GF-D8 (cell line): ENCODE data around the gene FXYD6.
"Not testable (repeated sequence)": the region's sequence is repeated elsewhere in the genome, so short reads cannot be mapped to it uniquely, and the experiment has no call there.

Experiments used
- DNase-seq: peaks from one replicate; lab custom pipeline; 2025; lab: John Stamatoyannopoulos, UW

Gene FXYD6, protein sequence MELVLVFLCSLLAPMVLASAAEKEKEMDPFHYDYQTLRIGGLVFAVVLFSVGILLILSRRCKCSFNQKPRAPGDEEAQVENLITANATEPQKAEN

DNA sequence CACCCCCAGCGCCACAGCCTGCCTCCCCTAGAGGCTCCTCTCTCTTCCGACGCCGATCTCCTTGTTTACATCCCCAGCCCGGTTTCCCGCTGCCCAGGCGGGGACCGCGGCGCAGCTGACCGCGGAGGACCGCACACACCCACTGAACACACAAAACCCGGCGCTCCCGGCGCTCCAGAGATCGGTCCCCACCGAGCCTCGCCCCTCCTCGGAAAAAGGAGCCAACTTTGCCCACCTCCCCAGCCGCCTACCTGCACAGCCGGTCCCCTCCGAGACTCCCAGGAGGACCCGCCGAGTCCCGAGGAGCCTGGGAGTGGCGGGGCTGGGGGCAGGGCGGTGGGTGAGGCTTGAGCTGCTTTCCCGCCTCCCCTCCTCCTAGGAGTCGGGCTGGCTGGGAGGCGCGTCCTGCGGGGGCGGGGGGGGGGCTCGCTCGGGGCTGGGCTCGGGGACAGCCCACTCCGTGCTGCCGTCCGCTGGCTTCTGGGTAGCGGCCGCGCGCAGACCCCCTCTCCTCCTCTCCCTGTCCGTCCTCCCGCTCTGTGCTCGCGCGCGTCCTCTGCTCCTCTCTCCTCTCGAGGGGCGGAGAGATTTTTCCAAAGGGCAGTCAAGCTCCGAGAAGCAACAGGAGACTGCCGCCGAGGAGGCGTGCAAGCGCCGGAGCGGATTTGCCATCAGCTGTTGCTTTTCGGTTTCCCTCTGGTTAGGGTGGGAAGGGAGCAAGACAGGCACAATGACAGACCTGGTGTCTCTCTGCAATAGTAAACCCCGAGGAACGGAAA, at the start of gene FXYD6:
Gene FXYD6, minus strand, starts transcription at position 318 of the 779 bp plus-strand sequence. CDS start 33,882 bp downstream, outside the sequence.
- no peak for DNase-seq

DNA sequence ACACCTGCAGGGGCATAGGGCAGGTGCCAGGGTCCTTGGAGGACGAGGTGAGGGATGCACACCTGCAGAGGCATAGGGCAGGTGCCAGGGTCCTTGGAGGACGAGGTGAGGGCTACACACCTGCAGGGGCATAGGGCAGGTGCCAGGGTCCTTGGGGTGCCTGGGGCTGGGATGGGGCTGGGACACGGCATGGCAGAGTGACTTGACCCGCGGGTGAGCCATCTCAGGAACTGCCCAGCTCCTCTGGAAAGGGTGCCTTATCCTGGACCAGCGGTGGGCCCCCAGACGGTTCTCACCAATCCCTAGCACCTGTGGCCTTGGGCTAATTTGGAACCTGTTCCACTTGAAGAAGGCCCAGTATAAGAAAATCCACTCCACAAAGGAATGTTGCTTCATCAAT, 49.7 kb upstream of the FXYD6 start:
- not testable (repeated sequence) for DNase-seq

DNA sequence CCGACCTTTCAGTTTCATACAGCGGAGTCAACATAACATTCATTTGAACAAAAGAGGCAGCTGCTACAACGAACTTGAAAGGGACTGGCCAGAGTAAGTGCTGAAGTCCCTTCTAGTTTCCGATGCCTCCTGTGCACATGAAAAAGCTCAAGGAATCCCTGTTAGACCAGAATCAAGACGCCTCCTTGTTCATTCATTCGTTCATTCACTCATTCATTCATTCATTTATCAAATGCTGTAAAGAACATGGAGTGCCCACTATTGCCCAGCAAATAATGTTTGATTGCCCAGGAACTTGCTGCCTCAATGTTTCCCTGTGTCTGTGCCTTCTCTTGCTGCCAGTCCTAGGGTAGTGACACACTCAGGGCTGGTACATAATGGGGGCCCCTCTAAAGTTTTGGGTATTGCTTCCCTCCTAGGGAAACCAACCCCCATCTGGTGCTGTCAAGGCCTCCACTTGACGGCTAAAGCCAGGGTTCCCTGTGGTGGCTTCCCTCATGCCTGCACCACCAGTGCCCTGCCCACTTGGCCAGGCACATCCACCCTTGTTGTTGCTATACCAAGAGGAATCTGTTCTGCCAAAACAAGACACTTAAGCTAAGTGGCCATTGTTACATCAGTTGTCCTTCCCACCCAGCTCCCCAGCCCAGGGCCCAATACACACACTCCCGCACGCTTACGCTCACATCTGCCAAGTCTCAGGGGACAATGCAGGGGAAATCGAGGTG, 48.9 kb upstream of the FXYD6 start:
- no peak for DNase-seq

DNA sequence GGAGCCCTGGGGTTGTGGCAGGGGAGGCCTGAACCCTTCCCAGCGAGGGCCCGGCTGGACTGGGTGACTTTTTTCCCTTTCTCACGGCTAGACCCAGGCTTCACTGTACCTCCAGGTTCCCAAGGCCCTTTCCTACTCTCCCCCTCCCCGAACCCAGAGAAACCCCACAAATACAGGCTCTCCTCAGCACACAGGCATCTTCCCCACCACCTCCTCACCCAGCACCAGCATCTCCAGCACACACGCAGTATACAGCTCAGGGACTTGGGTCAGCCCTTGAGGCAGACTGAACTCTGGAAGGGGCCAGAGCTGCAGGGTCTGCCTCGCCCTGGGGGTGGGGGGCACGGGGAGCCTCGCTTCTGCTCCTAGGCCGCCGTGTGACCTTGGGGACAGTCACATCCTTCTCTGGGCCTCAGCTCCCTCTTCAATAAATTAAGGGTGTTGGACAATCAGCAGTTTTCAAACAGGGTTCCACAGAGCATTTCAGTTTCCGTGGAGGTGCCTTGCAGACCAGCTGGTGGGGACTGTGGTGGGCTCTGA, 48.2 kb upstream of the FXYD6 start:
- no peak for DNase-seq

DNA sequence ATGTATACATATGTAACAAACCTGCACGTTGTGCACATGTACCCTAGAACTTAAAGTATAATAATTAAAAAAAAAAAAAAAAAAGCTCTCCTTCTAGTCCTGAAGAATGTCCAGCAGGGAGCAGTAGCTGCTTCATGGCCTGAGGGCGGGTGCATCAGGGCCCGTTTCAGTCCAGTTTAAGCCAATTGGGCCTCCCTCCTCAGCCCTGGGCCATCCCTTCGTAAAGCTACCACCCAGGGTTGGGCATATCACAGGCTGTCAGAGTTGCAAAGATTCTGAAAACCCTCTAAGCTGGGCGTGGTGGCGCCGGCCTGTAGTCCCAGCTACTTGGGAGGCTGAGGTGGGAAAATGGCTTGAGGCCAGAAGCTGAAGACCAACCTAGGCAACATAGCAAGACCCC, 47.3 kb upstream of the FXYD6 start:
- no peak for DNase-seq

DNA sequence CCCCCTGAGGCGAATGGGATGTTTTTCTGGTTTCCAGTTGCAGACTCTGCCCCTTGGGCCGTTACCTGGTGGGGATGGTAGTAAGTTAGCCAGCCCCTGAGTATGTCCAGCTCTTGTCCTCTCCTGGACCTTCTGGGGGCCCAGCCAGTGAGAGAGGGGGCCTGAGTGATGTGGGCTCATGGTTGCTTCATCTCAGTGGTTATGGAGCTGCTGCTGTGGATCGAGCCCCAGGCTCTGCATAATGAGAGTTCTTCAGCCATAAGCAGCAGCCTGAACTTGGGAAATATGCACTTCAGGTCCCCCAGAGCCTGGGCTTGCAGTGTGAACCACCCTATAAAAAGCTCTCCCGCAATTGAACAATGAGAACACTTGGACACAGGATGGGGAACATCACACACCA, 46.8 kb upstream of the FXYD6 start:
- no peak for DNase-seq

DNA sequence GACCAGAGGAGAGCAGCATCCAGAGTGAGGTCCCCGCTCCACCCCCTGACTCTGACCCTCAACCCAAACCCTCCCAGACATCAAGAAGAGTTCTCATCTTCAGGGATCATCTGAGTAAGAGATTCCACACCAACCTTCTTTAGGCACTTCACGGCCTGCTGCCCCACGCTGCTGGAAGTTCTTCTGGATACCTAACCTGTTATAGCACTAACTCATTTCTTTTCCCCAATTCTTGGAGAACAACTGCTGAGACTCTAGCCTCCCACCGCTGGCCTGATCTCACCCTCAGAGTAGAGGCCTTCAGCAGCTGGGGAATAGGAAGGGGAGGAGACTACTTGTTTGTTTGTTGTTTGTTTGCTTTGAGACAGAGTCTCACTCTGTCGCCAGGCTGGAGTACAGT, 45.4 kb upstream of the FXYD6 start:
- DNase-seq, result no peak

DNA sequence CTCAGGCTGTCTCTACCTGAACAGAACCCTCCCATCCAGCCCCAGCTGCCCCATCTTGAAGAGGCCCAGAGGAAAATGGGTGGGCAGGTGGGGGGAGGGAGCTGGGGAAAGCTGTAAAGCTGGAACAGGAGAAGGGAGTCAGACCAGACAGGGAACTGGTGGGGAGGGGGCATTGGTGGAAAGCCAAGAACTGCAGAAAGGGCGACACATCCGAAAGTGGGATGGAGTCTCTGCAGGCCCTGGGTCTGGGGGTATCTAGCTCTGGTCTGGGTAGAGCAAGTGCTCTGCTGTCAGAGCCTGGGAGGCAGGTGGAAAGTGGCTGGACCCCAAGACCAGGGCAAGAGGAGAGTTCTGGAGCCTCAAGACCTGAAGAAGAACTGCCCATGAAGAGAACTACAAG, 45.0 kb upstream of the FXYD6 start:
- DNase-seq, result no peak

DNA sequence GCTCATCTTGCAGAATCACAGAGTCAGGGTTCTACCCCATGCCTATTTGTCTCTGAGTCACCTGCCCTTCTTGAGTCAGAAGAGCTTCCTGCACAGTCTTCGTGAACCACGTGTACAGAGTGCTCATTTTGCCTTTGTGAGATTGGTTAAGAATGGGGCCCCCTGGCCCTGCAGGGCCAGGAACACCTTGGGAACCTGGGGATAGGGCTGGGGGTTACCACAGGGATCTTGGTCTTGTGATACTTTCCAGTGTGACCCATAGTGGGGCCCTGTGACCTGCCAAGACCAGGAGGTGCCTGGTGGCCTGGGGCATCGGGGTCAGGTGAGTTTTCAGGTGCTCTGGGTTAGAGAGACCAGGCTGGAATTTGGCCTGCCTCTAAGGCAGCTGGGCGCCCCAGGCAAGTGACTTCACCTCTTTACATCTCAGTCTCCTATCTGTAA, 43.3 kb upstream of the FXYD6 start:
- no peak for DNase-seq

DNA sequence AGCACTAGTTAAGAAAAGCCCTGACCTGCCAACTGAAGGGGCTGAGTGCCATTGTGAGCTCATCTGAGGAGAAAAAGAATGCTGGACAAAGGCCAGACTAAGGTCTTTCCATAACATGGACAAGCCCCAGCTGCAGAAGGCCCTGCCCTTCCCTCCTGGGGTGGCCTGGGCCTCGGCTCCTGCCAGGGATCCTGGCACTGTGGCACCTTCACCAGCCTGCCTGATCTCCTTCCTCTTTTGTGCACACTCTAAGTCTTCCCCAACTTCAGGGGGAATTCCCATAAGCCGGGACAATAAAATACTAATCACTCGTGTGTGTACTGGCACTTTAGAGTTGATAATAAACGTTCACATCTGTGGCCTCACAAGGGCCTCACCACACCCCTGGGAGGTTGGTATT, 42.9 kb upstream of the FXYD6 start:
- DNase-seq, result no peak

DNA sequence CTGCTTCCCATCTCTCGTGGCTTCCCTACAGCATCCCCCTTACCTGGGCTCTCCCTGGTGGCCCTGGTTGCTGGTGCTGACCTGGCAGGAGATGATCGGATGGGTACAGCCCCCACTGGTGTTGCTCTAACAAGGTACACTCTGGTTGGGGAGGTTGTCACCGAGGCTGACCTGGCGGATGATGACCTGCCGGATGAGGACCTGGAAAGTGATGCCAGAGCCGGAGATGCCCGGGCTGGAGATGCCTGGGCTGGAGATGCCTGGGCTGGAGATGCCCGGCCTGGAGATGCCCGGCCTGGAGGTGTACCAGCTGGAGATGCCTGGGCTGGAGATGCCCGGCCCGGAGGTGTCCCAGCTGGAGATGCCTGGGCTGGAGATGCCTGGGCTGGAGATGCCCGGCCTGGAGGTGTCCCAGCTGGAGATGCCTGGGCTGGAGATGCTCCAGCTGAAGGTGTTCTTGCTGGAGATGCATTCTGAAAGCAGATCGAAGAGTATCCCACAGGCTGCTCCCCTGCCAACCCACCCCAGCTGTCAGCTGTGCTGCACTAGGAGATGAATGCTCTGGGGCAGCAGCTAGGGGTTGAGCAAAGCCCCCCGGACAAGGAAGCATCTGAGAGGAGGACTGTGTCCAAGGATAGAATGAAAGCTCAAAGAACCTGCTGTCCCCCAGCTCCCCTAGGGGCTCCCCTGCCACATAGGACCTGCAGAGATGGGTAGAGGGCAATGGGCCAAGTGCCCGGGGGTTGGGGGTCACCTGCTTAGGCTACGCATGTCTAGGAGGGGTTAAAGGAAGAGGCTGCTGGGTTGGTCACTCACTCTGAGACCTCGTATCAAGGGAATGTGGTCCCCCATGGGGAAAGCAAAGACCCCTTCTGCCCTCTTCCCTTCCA, 42.2 kb upstream of the FXYD6 start:
- no peak for DNase-seq

DNA sequence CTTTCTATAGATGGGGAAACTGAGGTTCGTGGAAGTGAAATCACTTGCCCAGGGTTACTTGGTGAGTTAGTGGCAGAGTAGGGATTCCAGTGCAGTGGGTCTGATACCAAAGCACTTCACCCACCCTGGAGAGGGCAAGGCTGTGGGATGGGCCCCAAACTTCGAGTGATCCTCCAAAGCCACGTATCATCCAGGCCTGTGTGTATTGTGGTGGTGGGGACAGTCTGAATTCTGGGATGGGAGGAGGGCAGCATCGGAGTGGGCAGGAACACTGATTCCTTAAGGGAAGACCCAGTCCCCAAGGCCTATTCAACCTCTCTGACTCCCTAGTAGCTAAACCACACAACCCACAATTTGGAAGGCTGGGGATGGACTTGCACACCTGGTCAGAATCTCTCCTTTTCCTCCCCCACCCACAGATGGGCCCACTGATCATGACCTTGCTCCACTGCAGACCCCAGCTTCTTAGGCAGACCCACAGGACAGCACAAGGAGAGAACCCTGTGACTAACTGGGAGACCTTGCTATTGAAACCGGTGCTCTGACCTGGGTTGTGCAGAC, 41.2 kb upstream of the FXYD6 start:
- DNase-seq, result no peak

DNA sequence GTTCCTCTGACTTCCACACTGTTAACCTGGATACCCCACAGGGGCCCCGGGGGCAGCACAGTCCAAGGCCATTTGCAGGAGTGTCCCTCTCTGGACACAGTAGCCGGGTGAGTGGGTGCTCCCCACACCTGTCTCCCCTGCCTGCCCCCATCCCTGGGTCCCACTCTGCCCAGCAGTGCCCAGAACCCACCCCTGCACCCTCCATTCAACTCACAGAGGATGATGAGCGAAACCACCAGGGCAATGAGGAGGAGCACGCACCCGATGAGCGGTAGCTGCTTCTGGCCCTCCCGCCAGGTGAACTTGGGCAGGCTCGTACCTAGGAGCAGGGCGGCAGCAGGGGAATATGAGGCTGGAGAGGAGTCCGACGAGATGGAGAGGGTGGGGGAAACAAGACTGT, 40.5 kb upstream of the FXYD6 start:
- DNase-seq, result no peak

DNA sequence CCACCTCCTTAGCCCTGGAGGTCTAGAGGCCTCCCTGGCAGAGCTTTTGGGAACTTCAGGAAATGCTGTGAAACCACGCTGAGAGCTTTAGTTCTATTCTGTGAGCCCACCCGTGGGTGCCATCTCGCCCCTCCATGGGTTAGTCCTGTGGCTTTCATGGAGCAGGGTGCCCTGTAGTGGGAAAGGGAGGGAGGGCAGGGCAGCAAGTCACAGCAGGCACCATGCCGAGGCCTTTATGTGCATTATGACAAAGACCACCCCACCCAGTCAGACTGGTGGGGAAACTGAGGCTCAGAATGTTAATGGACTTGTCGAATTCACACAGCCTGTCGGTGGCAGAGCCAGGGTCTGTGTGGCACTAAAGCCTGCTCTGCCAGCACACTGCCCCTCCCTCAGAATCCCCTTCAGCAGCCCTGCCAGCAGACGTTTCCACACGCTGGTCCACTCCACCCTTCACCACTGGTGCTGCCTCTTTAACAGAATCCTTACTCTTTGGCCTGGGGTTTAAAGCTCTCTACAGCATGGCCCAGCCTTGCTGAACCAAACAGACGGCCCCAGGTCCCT, 39.3 kb upstream of the FXYD6 start:
- DNase-seq, result no peak

DNA sequence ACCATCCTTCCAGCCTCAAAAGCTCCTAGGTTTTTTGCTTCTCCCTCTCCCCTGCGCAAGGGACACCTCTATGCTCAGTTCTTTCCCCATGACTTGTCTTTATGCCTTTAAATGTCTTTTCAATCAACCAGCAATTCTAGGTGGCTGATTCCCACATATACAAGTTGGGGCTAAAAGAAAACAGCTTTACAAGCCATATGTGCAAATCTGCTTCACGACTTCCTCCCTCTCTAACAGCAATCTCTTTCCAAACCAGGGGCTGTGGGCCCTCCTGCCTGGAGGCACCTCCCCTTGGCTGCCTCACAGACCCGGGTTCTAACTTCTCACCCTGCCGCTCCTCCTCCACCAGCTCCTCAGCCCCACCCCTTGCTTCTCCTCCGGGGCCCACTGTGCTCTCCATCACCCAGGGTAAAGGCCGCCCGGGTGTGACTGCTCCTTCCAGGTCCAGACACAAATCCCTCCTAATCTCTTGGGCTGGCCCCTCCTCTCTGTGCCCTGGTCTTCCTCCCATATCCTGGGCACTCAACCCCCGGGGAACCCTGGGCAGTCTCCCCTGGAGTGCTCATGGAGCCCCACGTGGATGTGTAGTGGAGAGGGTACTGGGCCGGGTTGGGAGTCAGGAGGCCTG, 38.6 kb upstream of the FXYD6 start:
- no peak for DNase-seq

DNA sequence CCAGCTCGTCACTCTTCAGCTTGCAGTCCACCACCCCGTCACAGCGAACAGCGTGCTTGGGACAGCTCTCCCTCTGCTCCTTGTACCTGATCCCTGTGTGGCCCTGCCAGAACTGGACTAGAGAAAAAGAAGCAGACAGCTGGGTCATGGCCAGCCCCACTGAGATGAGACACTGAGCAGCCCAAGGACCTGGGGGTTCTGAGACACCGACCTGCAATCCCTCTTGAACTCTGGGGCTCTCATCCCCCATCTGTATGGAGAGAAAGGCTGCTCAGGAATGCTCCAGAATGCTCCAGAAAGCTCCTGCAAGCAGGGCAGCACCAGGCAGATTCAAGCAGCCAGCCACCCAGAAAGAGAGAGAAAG, 37.9 kb upstream of the FXYD6 start:
- DNase-seq, result no peak

DNA sequence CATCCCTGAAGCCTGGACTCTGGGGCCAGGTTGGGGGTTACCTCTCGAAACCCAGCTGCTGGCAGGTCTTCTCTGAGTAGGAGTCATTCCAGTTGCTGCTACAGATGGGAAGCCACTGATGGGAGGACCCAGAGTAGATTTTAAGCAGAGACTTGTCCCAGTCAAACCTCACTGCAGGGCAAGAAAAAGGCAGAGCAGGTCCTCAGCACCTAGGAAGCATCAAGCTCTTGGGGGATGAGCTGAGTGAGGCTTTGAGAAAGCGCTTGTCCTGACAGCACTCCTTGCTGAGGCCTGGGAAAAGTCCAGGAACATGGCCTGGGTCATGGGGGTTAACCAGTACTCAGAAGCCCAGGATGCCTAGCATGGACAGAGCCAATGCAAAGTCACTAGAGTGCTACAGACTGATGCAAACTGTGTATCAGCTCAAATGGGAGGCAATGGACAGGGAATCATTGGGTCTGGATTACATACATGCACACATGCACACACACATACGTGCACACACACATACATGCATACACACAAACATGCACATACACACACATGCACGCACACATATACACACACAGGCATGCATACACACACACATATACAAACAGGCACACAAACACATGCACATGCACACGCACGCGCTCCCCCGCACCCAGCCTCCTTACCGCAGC, 37.4 kb upstream of the FXYD6 start:
- no peak for DNase-seq

DNA sequence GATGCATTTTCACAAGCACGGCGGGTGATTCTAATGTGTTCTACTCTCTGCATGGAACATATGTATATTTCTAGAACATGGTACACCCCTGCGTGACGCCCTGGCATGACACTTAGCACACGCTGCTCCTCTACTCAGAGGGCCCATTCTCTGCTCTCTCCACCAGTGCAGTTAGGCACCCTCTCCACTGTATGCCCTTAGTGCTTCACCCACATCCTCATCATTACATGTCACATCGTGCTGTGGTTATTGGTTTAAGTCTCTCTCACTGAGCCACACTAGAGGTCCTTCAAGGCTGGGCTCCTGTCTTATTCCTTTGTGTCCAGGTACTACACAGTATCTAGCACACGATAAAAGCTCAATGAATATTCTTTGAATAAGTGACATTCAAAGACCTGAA, 36.0 kb upstream of the FXYD6 start:
- no peak for DNase-seq

DNA sequence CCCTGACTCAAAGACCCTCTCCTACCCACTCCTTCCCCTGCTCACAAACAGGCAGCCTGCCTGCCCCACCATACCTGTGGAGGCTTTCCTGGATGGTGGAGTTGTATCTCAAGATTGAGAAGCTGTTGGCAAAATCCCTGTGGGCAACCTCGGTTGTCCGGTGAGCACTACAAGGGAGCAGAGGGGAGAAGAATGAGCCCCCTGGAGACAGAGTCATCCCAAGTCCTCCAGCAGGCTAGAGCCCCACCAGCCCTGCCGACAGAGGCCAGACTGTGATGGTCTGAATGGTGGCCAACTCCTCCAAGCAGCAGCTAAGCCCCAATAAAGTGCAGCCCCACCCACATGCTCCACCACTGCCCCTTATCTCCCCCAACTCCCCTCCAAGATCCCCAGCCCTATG, 35.2 kb upstream of the FXYD6 start:
- DNase-seq, result no peak

DNA sequence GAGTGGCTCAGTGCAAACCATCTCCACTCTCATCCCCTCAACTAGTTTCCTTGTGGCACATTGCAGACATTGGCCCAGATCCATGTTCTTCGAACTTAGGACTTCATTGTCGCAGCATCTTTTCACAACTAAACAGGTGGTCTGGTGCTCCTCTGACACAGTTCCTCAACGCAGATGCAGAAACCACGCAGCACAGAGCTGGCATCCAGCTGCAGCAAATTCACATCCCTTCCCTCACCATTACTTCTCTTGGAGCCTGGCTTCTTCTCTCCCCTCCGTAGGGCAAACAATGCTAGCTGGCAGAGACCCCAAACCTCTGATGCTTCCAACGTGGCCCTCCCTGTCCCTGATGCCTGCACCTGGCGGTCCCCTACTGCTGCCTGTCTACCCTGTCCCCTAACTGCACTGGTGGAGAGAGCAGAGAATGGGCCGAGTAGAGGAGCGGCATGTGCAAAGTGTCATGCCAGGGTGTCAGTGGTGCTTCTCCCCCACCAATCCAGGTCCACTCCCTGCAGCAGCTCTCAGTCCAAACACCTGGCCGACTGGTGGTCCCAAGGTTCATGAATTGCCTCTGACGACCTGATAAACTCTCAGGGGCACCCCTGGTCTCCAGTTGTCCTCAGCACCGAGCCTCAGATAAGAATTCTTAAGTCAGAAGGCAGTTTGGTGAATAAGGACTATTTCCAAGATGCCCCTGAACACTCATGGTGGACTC, 34.6 kb upstream of the FXYD6 start:
- DNase-seq, result no peak
